Uterus (tissue), 4 donors: ENCODE results near the gene KLF7. TPM values are rescaled to one million over a fixed set of nuclear protein-coding genes. Genes with fewer than 3 reads are reported as not detected.

Experiments
- DNase-seq, 2 donors: peaks; one replicate each; pipeline ENCODE4 v3.0.0-alpha.2; 2019 to 2020
- H3K27ac ChIP-seq, 2 donors: fragments of 200-600 bp; sonication (generic); 1 replicate in 1 of 2; 2 replicates in 1 of 2; pipeline ENCODE4 v1.5.1; 2016 to 2018
- H3K27me3 ChIP-seq, 2 donors: fragments of 200-600 bp; sonication (generic); one replicate each; pipeline ENCODE4 v1.5.1; 2018 to 2019; ENCODE audit warnings: control low read depth in 1 of 2
- H3K36me3 ChIP-seq, 2 donors: fragments of 200-600 bp; sonication (generic); one replicate each; pipeline ENCODE4 v1.5.1; 2019; ENCODE audit warnings: control low read depth in 1 of 2
- H3K4me1 ChIP-seq, 2 donors: fragments of 200-600 bp; sonication (generic); one replicate each; pipeline ENCODE4 v1.5.1; 2018 to 2019; ENCODE audit warnings: control low read depth in 1 of 2
- H3K4me3 ChIP-seq, 2 donors: fragments of 200-600 bp; sonication (generic); 1 replicate in 1 of 2; 2 replicates in 1 of 2; pipeline ENCODE4 v1.5.1; 2018 to 2019; ENCODE audit warnings: mild to moderate bottlenecking in 1 of 2
- H3K9me3 ChIP-seq, 2 donors: fragments of 200-600 bp; sonication (generic); one replicate each; pipeline ENCODE4 v1.5.1; 2019; ENCODE audit warnings: control low read depth in 1 of 2
- POLR2A ChIP-seq, 2 donors: fragments of 450-650 bp; IDR thresholded peaks; one replicate each; pipeline ENCODE4 v1.6.1; 2016; ENCODE audit warnings: antibody characterized with exemption in 2 of 2, mild to moderate bottlenecking in 1 of 2, moderate library complexity in 1 of 2
- intact Hi-C: fragments of 100-400 bp; cut with DNase I; formaldehyde crosslinking; loops from one replicate; pipeline ENCODE4 v1.15.1; 2023; ENCODE audit warnings: low total_unique reads
- total RNA-seq, 4 donors: library from RNA; depleted of rRNA in 3 of 4; stranded (reverse); fragments of >200 nt in 3 of 4; gene quantifications; one replicate each; pipeline versions ENCODE4 v1.1.0 to v1.2.4, GENCODE V29; 2014 to 2023
- TF ChIP-seq, protein P1 (sequence below), 4 experiments: fragments of 200-600 bp in 2 of 4; fragments of 450-650 bp in 2 of 4; sonication (generic) in 2 of 4; IDR thresholded peaks; one replicate each; pipeline ENCODE4 v1.5.1; 2016 to 2019; ENCODE audit warnings: antibody characterized with exemption in 4 of 4, mild to moderate bottlenecking in 2 of 4, moderate library complexity in 1 of 4
- donor health status: DM: yes; HTN: yes; CAD: no.

KLF7 gene
- total RNA-seq, 4 donors from 2014 or later: 20.9 to 96.0 (median 39.4) TPM

- Histone ChIP-seq H3K27me3 (no peaks in the 10 kb centered on the region), H3K4me1 (no peaks in the 10 kb centered on the region), H3K36me3 (no peaks in the 10 kb centered on the region), H3K9me3 (no peaks in the 10 kb centered on the region), H3K27ac (no peak overlapping the region), H3K4me3 (no peak overlapping the region)
- TF ChIP-seq, protein P1, sequence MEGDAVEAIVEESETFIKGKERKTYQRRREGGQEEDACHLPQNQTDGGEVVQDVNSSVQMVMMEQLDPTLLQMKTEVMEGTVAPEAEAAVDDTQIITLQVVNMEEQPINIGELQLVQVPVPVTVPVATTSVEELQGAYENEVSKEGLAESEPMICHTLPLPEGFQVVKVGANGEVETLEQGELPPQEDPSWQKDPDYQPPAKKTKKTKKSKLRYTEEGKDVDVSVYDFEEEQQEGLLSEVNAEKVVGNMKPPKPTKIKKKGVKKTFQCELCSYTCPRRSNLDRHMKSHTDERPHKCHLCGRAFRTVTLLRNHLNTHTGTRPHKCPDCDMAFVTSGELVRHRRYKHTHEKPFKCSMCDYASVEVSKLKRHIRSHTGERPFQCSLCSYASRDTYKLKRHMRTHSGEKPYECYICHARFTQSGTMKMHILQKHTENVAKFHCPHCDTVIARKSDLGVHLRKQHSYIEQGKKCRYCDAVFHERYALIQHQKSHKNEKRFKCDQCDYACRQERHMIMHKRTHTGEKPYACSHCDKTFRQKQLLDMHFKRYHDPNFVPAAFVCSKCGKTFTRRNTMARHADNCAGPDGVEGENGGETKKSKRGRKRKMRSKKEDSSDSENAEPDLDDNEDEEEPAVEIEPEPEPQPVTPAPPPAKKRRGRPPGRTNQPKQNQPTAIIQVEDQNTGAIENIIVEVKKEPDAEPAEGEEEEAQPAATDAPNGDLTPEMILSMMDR (IDR thresholded peaks at IDR 0.05): no peak
- intact Hi-C loops: no loop called here
- no peak for DNase-seq
Observed at GRCh38 chr2:207044379-207045362, 121.1 kb downstream of the KLF7 start.

GRCh38 chr2:207042841-207043240, 122.9 kb downstream of the KLF7 start:
- no peak overlapping the region for H3K4me3 ChIP-seq
- H3K4me1 ChIP-seq: no peaks in the 10 kb centered on the region
- no peaks in the 10 kb centered on the region for H3K9me3 ChIP-seq
- H3K27ac ChIP-seq: peak overlapping the region in 1 of 2 donors; percentile 78
- TF ChIP-seq, protein P1 (IDR thresholded peaks at IDR 0.05): no peak
- no peak for TF ChIP-seq POLR2A (IDR thresholded peaks at IDR 0.05)
- intact Hi-C loops: no loop called here
- DNase-seq: no peak
- H3K27me3 ChIP-seq: no peaks in the 10 kb centered on the region
- no peaks in the 10 kb centered on the region for H3K36me3 ChIP-seq

- Histone ChIP-seq H3K36me3 (no peaks in the 10 kb centered on the region), H3K27me3 (no peaks in the 10 kb centered on the region), H3K9me3 (no peaks in the 10 kb centered on the region), H3K4me3 (peak overlapping the region; percentile 8 to 9), H3K4me1 (no peaks in the 10 kb centered on the region), H3K27ac (peak overlapping the region; percentile 56 to 78)
- TF ChIP-seq POLR2A (IDR thresholded peaks at IDR 0.05): no peak
- TF ChIP-seq, protein P1 (IDR thresholded peaks at IDR 0.05): no peak
- no peak for DNase-seq
- intact Hi-C loops: no loop called here
Observed at GRCh38 chr2:207041786-207042554, 123.8 kb downstream of the KLF7 start.

GRCh38 chr2:207041279-207041678, 124.5 kb downstream of the KLF7 start:
- Histone ChIP-seq H3K4me1 (no peaks in the 10 kb centered on the region), H3K27me3 (no peaks in the 10 kb centered on the region), H3K9me3 (no peaks in the 10 kb centered on the region), H3K36me3 (no peaks in the 10 kb centered on the region), H3K27ac (peak overlapping the region; percentile 56 to 78), H3K4me3 (peak overlapping the region; percentile 8 to 9)
- no peak for DNase-seq
- intact Hi-C loops: no loop called here
- TF ChIP-seq, protein P1 (IDR thresholded peaks at IDR 0.05): no peak
- TF ChIP-seq POLR2A (IDR thresholded peaks at IDR 0.05): no peak

DNA sequence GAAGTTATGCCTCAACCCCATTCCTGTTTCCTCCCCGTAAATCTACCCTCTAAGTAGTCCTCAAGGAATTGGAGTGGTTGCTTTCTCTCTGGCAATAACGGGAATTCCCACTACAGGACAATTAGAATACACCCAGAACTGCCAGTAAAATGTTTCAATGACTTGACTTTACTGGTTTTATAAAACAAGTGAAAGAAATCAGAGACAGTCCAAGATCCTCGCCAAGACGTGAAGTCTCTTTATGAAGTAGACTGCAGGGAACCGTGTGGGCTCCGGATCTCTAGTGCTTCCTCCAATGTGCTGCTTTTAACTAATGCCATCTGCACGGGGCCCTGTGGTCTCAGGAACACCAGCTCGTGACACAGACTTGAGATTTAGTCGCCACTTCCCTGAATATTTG, 125.1 kb downstream of the KLF7 start:
- Histone ChIP-seq H3K4me3 (no peak overlapping the region), H3K27ac (peak overlapping the region in 1 of 2 donors; percentile 41), H3K4me1 (no peaks in the 10 kb centered on the region), H3K36me3 (no peaks in the 10 kb centered on the region), H3K27me3 (no peaks in the 10 kb centered on the region), H3K9me3 (no peaks in the 10 kb centered on the region)
- DNase-seq: no peak
- intact Hi-C loops: no loop called here
- TF ChIP-seq, protein P1 (IDR thresholded peaks at IDR 0.05): no peak
- TF ChIP-seq POLR2A (IDR thresholded peaks at IDR 0.05): no peak
